ENCODE measurements around the gene CUL1.

The CUL1 gene

DNA sequence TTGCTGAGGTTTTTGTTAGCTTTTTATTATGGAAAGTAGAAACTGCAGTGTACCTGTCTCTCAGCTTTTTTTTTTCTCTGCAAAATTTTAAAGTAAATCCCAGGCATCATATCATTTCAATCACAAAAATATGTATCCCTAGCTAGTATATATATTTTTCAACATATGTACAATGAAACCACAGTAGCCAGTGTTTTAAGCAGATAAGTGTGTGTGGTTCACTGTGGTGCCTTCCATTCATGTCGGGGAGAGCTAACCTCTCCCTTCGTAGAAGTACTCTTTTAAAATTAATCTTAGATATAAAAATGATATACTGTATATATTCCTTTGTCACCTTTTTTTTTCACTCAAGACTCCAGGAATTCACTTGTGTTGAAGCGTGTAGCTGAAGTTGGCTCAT, 22.7 kb downstream of the CUL1 start:
- DNase-seq, result no peak

GRCh38 chr7:148722340-148723165, 23.9 kb downstream of the CUL1 start:
- DNase-seq, result no peak

DNA sequence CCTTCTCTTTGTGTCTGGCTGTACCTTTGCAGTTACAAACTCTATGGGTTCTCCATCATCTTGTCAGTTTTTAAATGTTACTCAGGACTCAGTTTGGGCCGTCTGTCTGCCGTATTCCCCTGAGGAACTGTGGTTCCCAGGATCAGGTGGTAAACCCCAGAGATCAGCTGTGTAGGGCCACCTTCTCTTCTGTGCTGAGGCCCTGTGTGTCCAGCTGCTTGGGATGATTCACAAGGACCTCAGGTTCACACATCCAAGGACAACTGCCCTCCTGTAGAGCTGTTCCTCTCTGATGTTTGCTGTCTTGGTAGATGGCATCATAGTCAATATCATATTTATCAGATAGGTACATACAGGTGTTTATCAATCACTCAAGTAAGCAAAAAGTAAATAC, 24.5 kb downstream of the CUL1 start:
- no peak for DNase-seq

DNA sequence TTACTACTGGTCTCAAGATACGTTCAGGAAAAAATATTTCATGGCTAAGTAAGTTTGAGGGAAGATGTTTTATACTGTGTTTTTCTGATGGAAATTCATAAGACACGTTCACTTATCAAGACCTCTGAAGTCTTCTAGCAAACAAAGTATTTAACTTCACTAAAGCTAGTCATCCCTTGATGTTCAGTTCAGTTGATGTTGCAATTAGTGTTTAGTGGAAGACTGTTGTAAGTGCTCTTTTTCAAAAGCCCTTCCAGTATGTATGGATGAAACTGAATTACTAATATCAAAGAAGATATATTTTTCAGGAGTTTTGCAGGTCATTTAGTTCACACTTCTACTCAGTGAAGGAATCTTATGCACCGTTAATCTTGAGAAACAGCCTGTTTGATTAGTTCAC, 25.1 kb downstream of the CUL1 start:
- DNase-seq, result no peak

GRCh38 chr7:148726385-148726784, 27.7 kb downstream of the CUL1 start:
- DNase-seq, result no peak

- no peak for DNase-seq
These were observed 29.0 kb downstream of the CUL1 start for GRCh38 chr7:148727501-148728278.

DNA sequence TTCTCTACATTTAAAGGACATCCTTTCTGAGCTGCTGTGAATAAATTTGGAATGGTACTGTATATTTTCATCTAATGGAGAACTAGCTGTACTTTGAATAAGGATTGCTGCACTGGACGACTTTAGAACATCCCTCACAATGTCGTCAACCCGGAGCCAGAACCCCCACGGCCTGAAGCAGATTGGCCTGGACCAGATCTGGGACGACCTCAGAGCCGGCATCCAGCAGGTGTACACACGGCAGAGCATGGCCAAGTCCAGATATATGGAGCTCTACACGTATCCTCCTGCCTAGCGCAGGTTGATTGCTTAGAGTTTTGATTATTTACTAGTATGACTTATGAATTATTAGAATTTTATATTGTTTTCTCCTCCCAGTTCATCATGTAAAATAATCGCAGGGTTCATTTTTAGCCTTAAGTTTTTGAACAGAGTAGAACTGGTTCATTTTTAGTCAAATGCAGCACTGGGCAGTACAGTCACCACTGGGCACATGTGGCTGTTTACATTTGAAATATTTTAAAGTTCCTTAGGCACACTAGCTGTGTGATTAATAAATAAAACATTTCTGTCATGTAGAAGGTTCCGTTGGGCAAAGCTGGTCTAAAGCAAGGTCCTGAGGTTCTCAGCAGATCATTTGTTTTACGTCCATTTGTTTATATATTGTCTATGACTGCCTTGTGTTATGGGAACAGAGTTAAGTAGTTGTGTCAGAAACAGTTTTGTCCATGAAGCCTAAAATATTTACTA, 31.5 kb downstream of the CUL1 start:
- DNase-seq, result no peak

- no peak for DNase-seq
These were observed 34.2 kb downstream of the CUL1 start for GRCh38 chr7:148732862-148733261.

- no peak for DNase-seq
These were observed 34.8 kb downstream of the CUL1 start for GRCh38 chr7:148733496-148733895.

GRCh38 chr7:148735141-148735540, 36.4 kb downstream of the CUL1 start:
- no peak for DNase-seq

DNA sequence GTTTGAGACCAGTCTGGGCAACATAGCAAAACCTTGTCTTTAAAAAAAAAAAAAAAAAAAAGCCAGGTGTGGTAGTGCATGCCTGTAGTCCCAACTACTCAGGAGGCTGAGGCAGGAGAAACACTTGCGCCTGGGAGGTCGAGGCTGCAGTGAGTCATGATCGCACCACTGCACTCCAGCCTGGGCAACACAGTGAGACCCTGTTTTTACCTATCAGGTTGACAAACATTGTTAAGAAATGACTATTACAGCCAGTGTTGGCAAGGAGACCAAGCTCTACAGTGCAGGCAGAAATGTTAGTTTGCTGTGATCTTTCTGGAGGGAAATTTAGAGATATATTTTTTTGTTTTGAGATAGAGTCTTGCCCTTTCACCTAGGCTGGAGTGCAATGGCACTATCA, 37.3 kb downstream of the CUL1 start:
- DNase-seq, result no peak

GRCh38 chr7:148738737-148739535, 40.2 kb downstream of the CUL1 start:
- DNase-seq, result no peak

DNA sequence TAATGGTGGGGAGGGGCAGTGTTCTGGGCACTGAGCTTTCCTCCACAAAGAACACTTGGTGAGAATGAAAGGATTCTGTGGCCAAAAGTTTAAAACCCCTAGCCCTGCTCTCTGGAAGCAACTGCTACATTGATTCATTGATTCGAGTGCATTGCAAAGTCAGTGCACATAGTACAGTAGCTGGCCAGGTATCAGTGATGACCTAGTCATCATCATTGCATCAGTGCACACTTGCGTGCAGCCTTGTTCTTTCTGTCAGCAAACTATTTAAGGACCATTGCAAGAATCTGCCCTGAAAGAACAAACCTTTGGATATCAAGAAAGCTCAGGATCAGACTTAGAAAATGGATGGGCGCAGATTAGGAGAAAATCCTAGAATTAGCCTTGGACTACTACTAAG, 47.4 kb downstream of the CUL1 start:
- DNase-seq, result no peak

DNA sequence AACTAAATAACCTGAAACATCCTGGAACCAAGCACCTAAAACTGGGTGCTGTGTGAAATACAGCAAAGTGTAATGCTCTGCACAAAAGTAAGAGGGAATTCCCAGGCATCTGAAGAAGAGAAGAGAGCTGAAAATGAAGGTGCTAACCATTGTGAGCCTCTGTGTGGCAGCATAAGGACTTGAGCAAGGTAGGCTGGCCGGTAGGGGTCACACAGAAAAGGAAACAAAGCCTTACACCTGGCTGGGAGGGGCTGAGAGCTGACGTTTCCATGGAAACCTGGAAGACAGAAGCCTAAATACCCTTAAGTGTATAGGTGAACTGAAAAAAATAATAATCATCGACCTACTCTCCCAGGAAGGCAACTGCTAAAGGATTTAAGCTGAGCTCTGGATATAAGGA, 48.6 kb downstream of the CUL1 start:
- peak; percentile 27 for DNase-seq

- no peak for DNase-seq
These were observed 52.0 kb downstream of the CUL1 start for GRCh38 chr7:148750442-148751355.

GRCh38 chr7:148753224-148753623, 54.5 kb downstream of the CUL1 start:
- DNase-seq, result no peak

- no peak for DNase-seq
These were observed 56.2 kb downstream of the CUL1 start for GRCh38 chr7:148754912-148755311.

- DNase-seq, result no peak
These were observed 63.0 kb downstream of the CUL1 start for GRCh38 chr7:148761499-148762278.

DNA sequence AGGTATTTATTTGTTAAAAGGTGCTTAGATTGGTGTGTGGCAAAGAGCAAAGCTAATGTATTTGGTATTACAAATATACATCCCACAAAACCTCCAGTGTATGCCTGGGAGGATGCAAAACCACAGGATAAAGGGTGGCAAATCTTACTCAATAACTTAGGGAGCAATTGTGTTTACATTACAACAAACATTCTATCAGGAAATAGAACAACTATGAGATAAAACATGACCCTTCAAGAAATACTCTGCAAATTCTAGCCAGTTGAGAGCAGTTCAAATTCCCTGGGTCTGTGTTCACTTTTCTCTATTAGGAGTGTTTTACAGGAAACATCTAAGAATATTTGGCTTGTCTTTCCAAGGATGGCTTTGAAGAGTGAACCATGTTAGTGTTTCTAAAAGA, 64.9 kb downstream of the CUL1 start:
- no peak for DNase-seq

DNA sequence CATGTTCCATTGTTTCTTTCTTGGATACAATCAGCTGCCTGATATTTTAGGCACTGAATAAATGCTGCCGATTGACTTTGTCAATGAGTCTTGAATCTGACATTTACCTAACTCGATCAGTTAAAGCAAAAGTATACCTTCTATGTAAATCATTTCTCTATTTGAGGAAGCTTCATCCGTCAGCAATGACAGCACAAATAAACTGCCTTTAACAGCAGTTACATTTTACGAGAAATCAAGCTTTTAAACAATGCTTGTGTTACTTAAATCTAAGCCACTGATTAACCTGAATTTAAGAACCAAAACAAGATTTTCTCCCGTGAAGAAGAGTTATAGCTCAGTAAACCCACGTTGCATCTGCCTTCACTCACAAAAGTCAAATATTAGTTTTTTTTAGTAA, 71.3 kb downstream of the CUL1 start:
- DNase-seq, result no peak
